Raji (cell line): ENCODE measurements around the gene LASP1.

Experiments used
- POLR2A ChIP-seq: IDR thresholded peaks from 2 replicates; pipeline ENCODE4 v1.6.1; 2011; ENCODE audit warnings: low read depth, low read length, control low read depth; ENCODE audit not compliant: insufficient read depth

The LASP1 gene

GRCh38 chr17:38922538-38923297 is 52.9 kb downstream of the LASP1 start:
- no peak for TF ChIP-seq POLR2A

- no peak for TF ChIP-seq POLR2A
Measured at GRCh38 chr17:38925263-38925995, 55.6 kb downstream of the LASP1 start, which contains the start of gene LASP1NB. Gene LASP1NB, plus strand, starts transcription at chr17:38925614.

GRCh38 chr17:38926293-38927070 is 56.6 kb downstream of the LASP1 start:
- no peak for TF ChIP-seq POLR2A

GRCh38 chr17:38939987-38940386 is 70.1 kb downstream of the LASP1 start:
- TF ChIP-seq POLR2A, result no peak

GRCh38 chr17:38940404-38940803 is 70.5 kb downstream of the LASP1 start:
- no peak for TF ChIP-seq POLR2A

- TF ChIP-seq POLR2A, result no peak
Measured at GRCh38 chr17:38942696-38943334, 73.0 kb downstream of the LASP1 start.

GRCh38 chr17:38943607-38944006 is 73.7 kb downstream of the LASP1 start:
- TF ChIP-seq POLR2A, result no peak

- TF ChIP-seq POLR2A, result no peak
Measured at GRCh38 chr17:38947189-38947588, 77.3 kb downstream of the LASP1 start.

GRCh38 chr17:38958326-38958725 is 88.5 kb downstream of the LASP1 start:
- no peak for TF ChIP-seq POLR2A

GRCh38 chr17:38958756-38959155 is 88.9 kb downstream of the LASP1 start:
- no peak for TF ChIP-seq POLR2A

GRCh38 chr17:38959508-38959907 is 89.7 kb downstream of the LASP1 start:
- TF ChIP-seq POLR2A, result no peak

- no peak for TF ChIP-seq POLR2A
Measured at GRCh38 chr17:38960402-38960801, 90.5 kb downstream of the LASP1 start.

GRCh38 chr17:38961413-38961812 is 91.6 kb downstream of the LASP1 start:
- TF ChIP-seq POLR2A, result no peak

- TF ChIP-seq POLR2A, result no peak
Measured at GRCh38 chr17:38967290-38967738, 97.5 kb downstream of the LASP1 start, which contains the start of gene FBXO47. Gene FBXO47, minus strand, starts transcription at chr17:38967403. Its CDS starts 4,378 bp downstream, at chr17:38963025.

- TF ChIP-seq POLR2A, result no peak
Measured at GRCh38 chr17:38969281-38969680, 99.4 kb downstream of the LASP1 start.
